Gastrocnemius medialis (tissue), 4 donors: ENCODE data around the gene ABCA13. TPM values are rescaled to one million over a fixed set of nuclear protein-coding genes. Genes with fewer than 3 reads are reported as not detected.

ENCODE experiments used
- ATAC-seq, 2 donors: fragments of 150-250 bp; one replicate each; pipeline ENCODE4 v1.9.1; 2016
- DNase-seq, 2 donors: peaks; one replicate each; pipeline ENCODE4 v3.0.0-alpha.2; 2019
- H3K27ac ChIP-seq, 4 donors: fragments of 200-600 bp; sonication (generic); 1 replicate in 1 of 4; 2 replicates in 3 of 4; pipeline ENCODE4 v1.5.1; 2016 to 2018; ENCODE audit warnings: mild to moderate bottlenecking in 2 of 4, moderate library complexity in 1 of 4
- H3K27me3 ChIP-seq, 3 donors: fragments of 200-600 bp; sonication (generic) in 2 of 3; 1 replicate in 1 of 3; 2 replicates in 2 of 3; pipeline versions ENCODE4 v1.5.1 to v1.6.0; 2016 to 2019; ENCODE audit warnings: mild to moderate bottlenecking in 1 of 3, moderate library complexity in 1 of 3
- H3K36me3 ChIP-seq, 2 donors: fragments of 200-600 bp; sonication (generic) in 1 of 2; one replicate each; pipeline ENCODE4 v1.5.1; 2017 to 2018
- H3K4me1 ChIP-seq, 2 donors: fragments of 200-600 bp; sonication (generic) in 1 of 2; one replicate each; pipeline ENCODE4 v1.5.1; 2016 to 2017; ENCODE audit warnings: mild to moderate bottlenecking in 2 of 2
- H3K4me3 ChIP-seq, 4 donors: fragments of 200-600 bp; sonication (generic) in 3 of 4; 1 replicate in 1 of 4; 2 replicates in 3 of 4; pipeline ENCODE4 v1.5.1; 2016 to 2019; ENCODE audit warnings: mild to moderate bottlenecking in 2 of 4
- H3K9me3 ChIP-seq, 3 donors: fragments of 200-600 bp; sonication (generic) in 2 of 3; 1 replicate in 1 of 3; 2 replicates in 2 of 3; pipeline ENCODE4 v1.5.1; 2016 to 2019
- POLR2A ChIP-seq, 2 donors: fragments of 450-650 bp; IDR thresholded peaks; one replicate each; pipeline ENCODE4 v1.6.1; 2017; ENCODE audit warnings: antibody characterized with exemption in 2 of 2, mild to moderate bottlenecking in 2 of 2, moderate library complexity in 2 of 2
- in situ Hi-C, 4 donors: fragments of 200-750 bp; cut with MboI; loops; one replicate each; pipeline versions ENCODE4 v1.15.0 to v1.8.0; 2017; ENCODE audit warnings: low sequenced_read_pairs in 4 of 4
- intact Hi-C: fragments of 100-400 bp; cut with DNase I; formaldehyde crosslinking; loops from one replicate; pipeline ENCODE4 v1.15.1; 2023; ENCODE audit warnings: low total_unique reads
- total RNA-seq, 4 donors: library from RNA; depleted of rRNA; stranded (reverse); fragments of >200 nt; gene quantifications; one replicate each; pipeline versions ENCODE4 v1.1.0 to v1.2.3, GENCODE V29; 2016
- TF ChIP-seq, protein P1 (sequence below), 5 experiments: fragments of 450-650 bp in 3 of 5; fragments of 200-600 bp in 2 of 5; sonication (generic) in 2 of 5; IDR thresholded peaks in 4 of 5; conservative IDR thresholded peaks in 1 of 5; 1 replicate in 4 of 5; 2 replicates in 1 of 5; pipeline ENCODE4 v1.5.1; 2016 to 2019; ENCODE audit warnings: antibody characterized with exemption in 5 of 5, mild to moderate bottlenecking in 3 of 5, moderate library complexity in 3 of 5

ABCA13 gene
- total RNA-seq, 4 donors from 2014 or later, result 0.03 to 0.10 TPM; not detected in 2

DNA sequence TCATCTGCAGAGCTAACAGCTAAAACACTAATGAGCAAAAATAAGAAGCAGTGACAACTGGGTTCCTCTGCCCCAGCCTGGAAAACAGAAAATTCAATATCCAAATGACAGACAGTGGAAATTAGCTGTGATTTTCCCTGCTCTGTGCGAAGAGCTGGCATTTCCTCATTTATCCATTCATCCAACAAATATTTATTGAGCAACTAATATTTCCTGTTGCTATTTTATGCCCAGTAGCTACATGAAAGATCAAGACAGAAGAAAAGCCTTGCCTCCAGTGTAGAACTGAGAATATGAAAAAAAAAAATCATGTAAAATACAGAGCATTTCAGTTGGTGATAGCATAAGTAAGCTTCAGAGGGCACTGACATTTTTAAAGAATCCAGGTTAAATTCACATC lies 140.9 kb downstream of the ABCA13 start:
- no peaks in the 10 kb centered on the region for H3K9me3 ChIP-seq
- H3K36me3 ChIP-seq, result no peaks in the 10 kb centered on the region
- H3K4me3 ChIP-seq, result no peak overlapping the region
- intact Hi-C loops, result no loop called here
- in situ Hi-C loops, result no loop called here
- DNase-seq (no peak), ATAC-seq (no peak)
- no peaks in the 10 kb centered on the region for H3K4me1 ChIP-seq
- H3K27ac ChIP-seq, result no peak overlapping the region
- no peaks in the 10 kb centered on the region for H3K27me3 ChIP-seq
- no peak for TF ChIP-seq POLR2A (IDR thresholded peaks at IDR 0.05)
- TF ChIP-seq, protein P1, sequence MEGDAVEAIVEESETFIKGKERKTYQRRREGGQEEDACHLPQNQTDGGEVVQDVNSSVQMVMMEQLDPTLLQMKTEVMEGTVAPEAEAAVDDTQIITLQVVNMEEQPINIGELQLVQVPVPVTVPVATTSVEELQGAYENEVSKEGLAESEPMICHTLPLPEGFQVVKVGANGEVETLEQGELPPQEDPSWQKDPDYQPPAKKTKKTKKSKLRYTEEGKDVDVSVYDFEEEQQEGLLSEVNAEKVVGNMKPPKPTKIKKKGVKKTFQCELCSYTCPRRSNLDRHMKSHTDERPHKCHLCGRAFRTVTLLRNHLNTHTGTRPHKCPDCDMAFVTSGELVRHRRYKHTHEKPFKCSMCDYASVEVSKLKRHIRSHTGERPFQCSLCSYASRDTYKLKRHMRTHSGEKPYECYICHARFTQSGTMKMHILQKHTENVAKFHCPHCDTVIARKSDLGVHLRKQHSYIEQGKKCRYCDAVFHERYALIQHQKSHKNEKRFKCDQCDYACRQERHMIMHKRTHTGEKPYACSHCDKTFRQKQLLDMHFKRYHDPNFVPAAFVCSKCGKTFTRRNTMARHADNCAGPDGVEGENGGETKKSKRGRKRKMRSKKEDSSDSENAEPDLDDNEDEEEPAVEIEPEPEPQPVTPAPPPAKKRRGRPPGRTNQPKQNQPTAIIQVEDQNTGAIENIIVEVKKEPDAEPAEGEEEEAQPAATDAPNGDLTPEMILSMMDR (IDR thresholded peaks at IDR 0.05 in 4 of 5, conservative IDR thresholded peaks at IDR 0.05 in 1 of 5), result no peak

DNA sequence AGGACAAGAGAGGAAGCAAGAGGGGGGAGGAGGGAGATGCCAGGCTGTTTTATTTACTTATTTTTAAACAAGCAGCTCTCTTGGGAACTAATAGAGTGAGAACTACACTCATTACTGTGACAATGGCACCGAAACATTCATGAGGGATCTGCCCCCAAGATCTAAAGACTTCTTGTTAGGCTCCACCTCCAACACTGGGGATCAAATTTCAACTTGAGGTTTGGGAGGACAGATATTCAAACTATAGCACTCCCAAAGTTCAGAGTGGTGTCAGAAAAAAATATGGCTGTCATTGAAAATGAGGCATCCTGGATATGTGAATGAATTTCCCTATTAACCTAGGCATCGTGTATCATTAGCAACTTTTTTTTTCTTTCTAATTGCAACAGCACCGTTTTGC lies 145.5 kb downstream of the ABCA13 start:
- no peaks in the 10 kb centered on the region for H3K9me3 ChIP-seq
- H3K27me3 ChIP-seq, result no peaks in the 10 kb centered on the region
- in situ Hi-C loops (no loop called here), intact Hi-C loops (no loop called here)
- no peak overlapping the region for H3K4me3 ChIP-seq
- DNase-seq, result no peak
- TF ChIP-seq POLR2A (IDR thresholded peaks at IDR 0.05), result no peak
- TF ChIP-seq, protein P1 (IDR thresholded peaks at IDR 0.05 in 4 of 5, conservative IDR thresholded peaks at IDR 0.05 in 1 of 5), result no peak
- H3K4me1 ChIP-seq, result no peaks in the 10 kb centered on the region
- no peak for ATAC-seq
- no peaks in the 10 kb centered on the region for H3K36me3 ChIP-seq
- no peak overlapping the region for H3K27ac ChIP-seq

DNA sequence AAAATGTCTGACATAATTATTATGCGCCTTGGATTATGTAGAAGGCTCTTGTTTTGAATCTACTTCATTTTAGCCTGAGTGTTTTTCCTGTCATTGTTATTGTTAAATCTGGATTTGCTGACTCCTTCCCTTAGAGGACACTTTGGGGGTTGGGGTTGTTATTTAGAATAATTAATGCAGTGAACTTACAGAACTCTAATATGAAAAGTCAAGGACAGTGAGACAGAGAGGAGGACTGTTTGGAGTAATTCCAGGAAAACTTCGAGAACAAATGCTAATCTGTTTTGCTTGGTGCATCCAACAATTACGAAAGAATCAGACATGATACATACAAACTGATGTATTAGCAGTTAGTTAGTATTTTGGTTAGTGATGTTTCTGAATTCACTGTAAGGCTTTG lies 146.1 kb downstream of the ABCA13 start:
- H3K36me3 ChIP-seq, result no peaks in the 10 kb centered on the region
- no peaks in the 10 kb centered on the region for H3K4me1 ChIP-seq
- DNase-seq, result no peak
- H3K27ac ChIP-seq, result no peak overlapping the region
- intact Hi-C loops, result no loop called here
- no peak for ATAC-seq
- H3K9me3 ChIP-seq, result no peaks in the 10 kb centered on the region
- no peak overlapping the region for H3K4me3 ChIP-seq
- no peak for TF ChIP-seq POLR2A (IDR thresholded peaks at IDR 0.05)
- TF ChIP-seq, protein P1 (IDR thresholded peaks at IDR 0.05 in 4 of 5, conservative IDR thresholded peaks at IDR 0.05 in 1 of 5), result no peak
- no peaks in the 10 kb centered on the region for H3K27me3 ChIP-seq
- in situ Hi-C loops, result no loop called here

DNA sequence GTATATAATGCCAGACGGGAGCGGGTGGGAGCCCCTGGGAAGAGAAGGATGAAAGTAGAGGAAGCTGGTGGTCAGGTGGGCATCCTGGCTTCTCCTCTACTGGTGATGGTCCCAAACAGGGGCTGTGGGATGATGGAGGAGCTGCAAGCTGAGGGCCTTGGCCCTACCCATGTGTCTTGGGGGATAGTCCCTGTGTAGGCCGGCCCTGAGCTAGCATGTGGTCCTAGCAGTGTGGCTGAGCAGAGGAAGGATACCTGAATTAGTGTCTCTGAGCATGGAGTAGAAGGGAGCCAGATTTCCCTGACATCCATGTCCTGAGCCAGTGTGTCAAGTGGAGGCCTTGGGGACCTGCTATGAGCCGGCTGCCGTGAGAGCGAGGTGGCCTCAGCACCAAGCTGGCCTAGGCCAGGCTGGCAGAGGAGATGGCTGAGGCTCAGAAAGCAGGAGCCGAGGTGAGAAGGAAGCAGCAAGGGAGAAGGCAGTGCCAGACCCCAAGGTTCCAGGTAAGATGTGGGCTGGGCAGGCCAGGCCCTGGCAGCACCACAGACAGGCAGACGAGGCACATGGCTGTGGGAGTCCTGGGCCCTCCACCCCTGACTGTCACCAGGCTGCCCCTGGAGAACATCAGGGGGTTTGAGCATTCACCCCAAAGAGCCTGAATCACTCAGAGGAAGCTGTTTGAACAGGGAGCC lies 150.2 kb downstream of the ABCA13 start:
- no peaks in the 10 kb centered on the region for H3K36me3 ChIP-seq
- intact Hi-C loops, result no loop called here
- no peaks in the 10 kb centered on the region for H3K4me1 ChIP-seq
- in situ Hi-C loops, result no loop called here
- H3K4me3 ChIP-seq, result no peak overlapping the region
- no peak for TF ChIP-seq POLR2A (IDR thresholded peaks at IDR 0.05)
- TF ChIP-seq, protein P1 (IDR thresholded peaks at IDR 0.05 in 4 of 5, conservative IDR thresholded peaks at IDR 0.05 in 1 of 5), result no peak
- no peak for DNase-seq
- no peak for ATAC-seq
- H3K9me3 ChIP-seq, result no peaks in the 10 kb centered on the region
- H3K27me3 ChIP-seq, result no peaks in the 10 kb centered on the region
- no peak overlapping the region for H3K27ac ChIP-seq
